ENCODE results near the gene ETFA. TPM values are rescaled to one million over a fixed set of nuclear protein-coding genes. Genes with fewer than 3 reads are reported as not detected.

ETFA gene
- total and polyA plus RNA-seq, 2 of the 8 experiments (the other 6 are each of a cell fraction or from before 2014, with no cell fraction given), result 60.9 to 90.0 TPM

DNA sequence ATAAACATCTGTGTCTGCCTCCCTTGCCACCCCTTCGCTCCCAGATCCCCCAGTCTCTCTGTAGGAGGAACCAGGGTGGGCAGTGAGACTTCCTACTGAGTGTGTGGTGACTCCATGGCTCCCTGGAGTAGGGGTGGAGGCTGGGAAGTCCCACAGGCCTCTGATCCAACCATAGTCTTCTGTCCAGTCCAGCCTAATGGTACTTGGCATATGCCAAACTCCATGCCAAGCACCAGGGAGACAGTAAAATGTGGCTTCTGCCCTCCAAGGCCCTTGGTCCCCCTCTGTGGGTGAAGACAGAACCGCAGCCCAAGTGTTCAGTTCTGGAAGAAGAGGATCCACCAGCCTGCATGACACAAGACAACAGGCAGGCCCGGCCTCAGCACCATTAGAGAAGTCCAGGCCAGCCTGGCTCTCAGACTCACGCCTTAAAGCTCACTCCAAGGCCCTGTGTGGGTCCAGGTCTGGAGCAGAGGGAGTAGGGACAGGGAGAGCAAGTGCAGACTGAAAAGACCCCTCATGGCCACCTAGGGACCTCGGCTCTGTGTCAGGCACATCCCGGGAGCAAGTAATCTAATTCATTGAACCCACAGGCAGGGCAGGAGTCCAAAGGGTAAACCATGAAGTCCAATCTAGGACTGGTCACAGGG is 112.7 kb downstream of the ETFA start (continued):
- TF ChIP-seq EGR1 (IDR thresholded peaks at IDR 0.05; ENCODE audit: borderline replicate concordance, low read depth, low read length) (no peak), PHF8 (conservative IDR thresholded peaks at IDR 0.05; ENCODE audit: low read depth, low read length) (no peak)
- TF ChIP-seq, protein P1, sequence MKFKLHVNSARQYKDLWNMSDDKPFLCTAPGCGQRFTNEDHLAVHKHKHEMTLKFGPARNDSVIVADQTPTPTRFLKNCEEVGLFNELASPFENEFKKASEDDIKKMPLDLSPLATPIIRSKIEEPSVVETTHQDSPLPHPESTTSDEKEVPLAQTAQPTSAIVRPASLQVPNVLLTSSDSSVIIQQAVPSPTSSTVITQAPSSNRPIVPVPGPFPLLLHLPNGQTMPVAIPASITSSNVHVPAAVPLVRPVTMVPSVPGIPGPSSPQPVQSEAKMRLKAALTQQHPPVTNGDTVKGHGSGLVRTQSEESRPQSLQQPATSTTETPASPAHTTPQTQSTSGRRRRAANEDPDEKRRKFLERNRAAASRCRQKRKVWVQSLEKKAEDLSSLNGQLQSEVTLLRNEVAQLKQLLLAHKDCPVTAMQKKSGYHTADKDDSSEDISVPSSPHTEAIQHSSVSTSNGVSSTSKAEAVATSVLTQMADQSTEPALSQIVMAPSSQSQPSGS (IDR thresholded peaks at IDR 0.05; ENCODE audit: low read length), result no peak

Measured in H1 (cell line).